Thyroid gland (tissue), 4 donors: ENCODE data around the gene TMCO4. TPM values are rescaled to one million over a fixed set of nuclear protein-coding genes. Genes with fewer than 3 reads are reported as not detected.

Source experiments
- DNase-seq, 2 donors: peaks; one replicate each; pipeline ENCODE4 v3.0.0-alpha.2; 2019
- H3K27ac ChIP-seq, 3 donors: fragments of 200-600 bp; sonication (generic); 1 replicate in 2 of 3; 2 replicates in 1 of 3; pipeline ENCODE4 v1.5.1; 2016 to 2019; ENCODE audit warnings: mild to moderate bottlenecking in 1 of 3, moderate library complexity in 1 of 3
- H3K27me3 ChIP-seq: fragments of 200-600 bp; sonication (generic); one replicate; pipeline ENCODE4 v1.5.1; 2019
- H3K36me3 ChIP-seq, 2 donors: fragments of 200-600 bp; sonication (generic); one replicate each; pipeline ENCODE4 v1.5.1; 2016 to 2019
- H3K4me1 ChIP-seq, 2 donors: fragments of 200-600 bp; sonication (generic); one replicate each; pipeline ENCODE4 v1.5.1; 2017 to 2019
- H3K4me3 ChIP-seq, 3 donors: fragments of 200-600 bp; sonication (generic); replicated peaks in 1 of 3; 1 replicate in 2 of 3; 2 replicates in 1 of 3; pipeline ENCODE4 v1.5.1; 2016; ENCODE audit warnings: mild to moderate bottlenecking in 1 of 3
- H3K9me3 ChIP-seq: fragments of 200-600 bp; sonication (generic); one replicate; pipeline ENCODE4 v1.5.1; 2017
- POLR2A ChIP-seq, 2 donors: fragments of 450-650 bp; IDR thresholded peaks; one replicate each; pipeline ENCODE4 v1.6.1; 2017; ENCODE audit warnings: antibody characterized with exemption in 2 of 2, mild to moderate bottlenecking in 2 of 2, moderate library complexity in 1 of 2
- WGBS, 2 donors: methylation state at CpG; one replicate each; pipeline ENCODE4 v1.1.5; 2017; 5-methylcytosine and 5-hydroxymethylcytosine counted together
- intact Hi-C: fragments of 100-400 bp; cut with DNase I; formaldehyde crosslinking; loops from one replicate; pipeline ENCODE4 v1.15.1; 2023
- total RNA-seq, 4 donors: library from RNA; depleted of rRNA; stranded (reverse); fragments of >200 nt; gene quantifications; one replicate each; pipeline ENCODE4 v1.2.3, GENCODE V29; 2016
- TF ChIP-seq, protein P1 (sequence below), 6 experiments: fragments of 200-600 bp in 3 of 6; fragments of 450-650 bp in 3 of 6; sonication (generic) in 3 of 6; IDR thresholded peaks; one replicate each; pipeline ENCODE4 v1.5.1; 2016 to 2019; ENCODE audit warnings: antibody characterized with exemption in 6 of 6, mild to moderate bottlenecking in 2 of 6, inconsistent platforms in 1 of 6, moderate library complexity in 1 of 6

TMCO4 gene
- total RNA-seq, 4 donors from 2014 or later = 34.3 to 67.7 (median 61.4) TPM

DNA sequence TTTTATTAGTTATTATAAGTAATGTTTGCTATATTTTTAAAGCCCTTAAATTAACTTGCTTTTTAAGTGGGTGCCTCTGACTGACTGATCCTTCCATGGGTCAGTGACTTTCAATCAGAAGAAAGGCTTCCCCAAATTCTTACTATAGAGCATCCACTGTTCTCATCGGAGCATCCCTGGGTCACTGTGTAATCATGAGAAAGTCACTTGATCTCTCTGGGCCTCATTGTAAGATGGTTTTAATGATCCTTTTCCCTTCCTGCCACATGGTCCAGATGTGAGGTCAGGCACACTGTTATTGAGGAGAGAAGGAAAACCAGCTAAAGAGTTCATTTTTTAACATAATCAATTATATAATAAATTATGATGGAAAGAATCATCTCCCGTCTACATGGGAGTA, 166.6 kb downstream of the TMCO4 start:
- WGBS, 2 donors = 81 to 87% methylated on average over 2 of the region's 2 CpGs
- no peak for DNase-seq

More for the DNA sequence above, 166.6 kb downstream of the TMCO4 start:
- no peaks in the 10 kb centered on the region for H3K9me3 ChIP-seq
- no peak overlapping the region for H3K4me3 ChIP-seq
- intact Hi-C loops = no loop called here
- no peaks in the 10 kb centered on the region for H3K4me1 ChIP-seq
- H3K27ac ChIP-seq = no peak overlapping the region
- TF ChIP-seq POLR2A (IDR thresholded peaks at IDR 0.05) = no peak
- TF ChIP-seq, protein P1, sequence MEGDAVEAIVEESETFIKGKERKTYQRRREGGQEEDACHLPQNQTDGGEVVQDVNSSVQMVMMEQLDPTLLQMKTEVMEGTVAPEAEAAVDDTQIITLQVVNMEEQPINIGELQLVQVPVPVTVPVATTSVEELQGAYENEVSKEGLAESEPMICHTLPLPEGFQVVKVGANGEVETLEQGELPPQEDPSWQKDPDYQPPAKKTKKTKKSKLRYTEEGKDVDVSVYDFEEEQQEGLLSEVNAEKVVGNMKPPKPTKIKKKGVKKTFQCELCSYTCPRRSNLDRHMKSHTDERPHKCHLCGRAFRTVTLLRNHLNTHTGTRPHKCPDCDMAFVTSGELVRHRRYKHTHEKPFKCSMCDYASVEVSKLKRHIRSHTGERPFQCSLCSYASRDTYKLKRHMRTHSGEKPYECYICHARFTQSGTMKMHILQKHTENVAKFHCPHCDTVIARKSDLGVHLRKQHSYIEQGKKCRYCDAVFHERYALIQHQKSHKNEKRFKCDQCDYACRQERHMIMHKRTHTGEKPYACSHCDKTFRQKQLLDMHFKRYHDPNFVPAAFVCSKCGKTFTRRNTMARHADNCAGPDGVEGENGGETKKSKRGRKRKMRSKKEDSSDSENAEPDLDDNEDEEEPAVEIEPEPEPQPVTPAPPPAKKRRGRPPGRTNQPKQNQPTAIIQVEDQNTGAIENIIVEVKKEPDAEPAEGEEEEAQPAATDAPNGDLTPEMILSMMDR (IDR thresholded peaks at IDR 0.05) = no peak
- H3K36me3 ChIP-seq = no peaks in the 10 kb centered on the region
- H3K27me3 ChIP-seq = no peaks in the 10 kb centered on the region

Other genes with a start within 250 kb of the TMCO4 start
- gene NBL1, start 155.6 kb downstream of the TMCO4 start, total RNA-seq = 10 to 100 TPM; 29.4 to 70.4 (median 43.6) TPM
- gene HTR6, start 135.0 kb downstream of the TMCO4 start, total RNA-seq = not detected
- gene RNF186, start 15.4 kb upstream of the TMCO4 start, total RNA-seq = not detected
- 1 to 10 TPM; 5.8 to 8.2 (median 6.7) TPM for gene OTUD3, start 82.5 kb upstream of the TMCO4 start, total RNA-seq
- gene PLA2G2E, start 123.7 kb upstream of the TMCO4 start, total RNA-seq = not detected
- gene PLA2G2A, start 179.7 kb upstream of the TMCO4 start, total RNA-seq = 100 to 1,000 TPM in 2 of 4 donors, 10 to 100 TPM in 2; 22.9 to 212 (median 92.5) TPM